Fibroblast of mammary gland (primary cell): Measurements from ENCODE around the gene TMEM266.

Experiments used
- DNase-seq: peaks from one replicate; pipeline ENCODE4 v3.0.0-alpha.2; 2010; ENCODE audit warnings: low read depth
- H3K4me3 ChIP-seq: 2 replicates; pipeline ENCODE4 v1.5.1; 2011; ENCODE audit warnings: low read depth, mild to moderate bottlenecking, low read length, moderate library complexity; ENCODE audit not compliant: control insufficient read depth
- TF ChIP-seq, protein P1 (sequence below): conservative IDR thresholded peaks from 2 replicates; pipeline ENCODE4 v1.5.1; 2011; ENCODE audit warnings: low read depth, low read length, inconsistent platforms; ENCODE audit not compliant: control insufficient read depth, insufficient read depth

TMEM266 gene

DNA sequence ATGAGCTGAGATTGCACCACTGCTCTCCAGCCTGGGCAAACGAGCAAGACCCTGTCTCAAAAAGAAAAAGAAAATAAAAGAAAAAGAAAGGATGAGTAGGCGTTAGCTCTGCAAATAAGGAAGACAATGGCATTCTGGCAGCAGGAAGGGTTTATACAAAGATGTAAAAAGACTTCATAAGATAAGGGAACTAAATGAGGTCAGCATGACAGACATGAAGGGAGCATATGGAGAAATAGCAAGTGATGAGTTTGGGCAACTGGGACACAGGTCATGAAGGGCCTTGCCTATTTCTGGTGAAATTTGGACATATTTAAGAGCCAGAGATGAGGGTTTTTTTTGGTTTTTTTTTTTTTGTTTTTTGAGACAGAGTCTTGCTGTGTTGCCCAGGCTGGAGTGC lies 24.5 kb downstream of the TMEM266 start:
- DNase-seq, result no peak
- no peak overlapping the region for H3K4me3 ChIP-seq
- TF ChIP-seq, protein P1, sequence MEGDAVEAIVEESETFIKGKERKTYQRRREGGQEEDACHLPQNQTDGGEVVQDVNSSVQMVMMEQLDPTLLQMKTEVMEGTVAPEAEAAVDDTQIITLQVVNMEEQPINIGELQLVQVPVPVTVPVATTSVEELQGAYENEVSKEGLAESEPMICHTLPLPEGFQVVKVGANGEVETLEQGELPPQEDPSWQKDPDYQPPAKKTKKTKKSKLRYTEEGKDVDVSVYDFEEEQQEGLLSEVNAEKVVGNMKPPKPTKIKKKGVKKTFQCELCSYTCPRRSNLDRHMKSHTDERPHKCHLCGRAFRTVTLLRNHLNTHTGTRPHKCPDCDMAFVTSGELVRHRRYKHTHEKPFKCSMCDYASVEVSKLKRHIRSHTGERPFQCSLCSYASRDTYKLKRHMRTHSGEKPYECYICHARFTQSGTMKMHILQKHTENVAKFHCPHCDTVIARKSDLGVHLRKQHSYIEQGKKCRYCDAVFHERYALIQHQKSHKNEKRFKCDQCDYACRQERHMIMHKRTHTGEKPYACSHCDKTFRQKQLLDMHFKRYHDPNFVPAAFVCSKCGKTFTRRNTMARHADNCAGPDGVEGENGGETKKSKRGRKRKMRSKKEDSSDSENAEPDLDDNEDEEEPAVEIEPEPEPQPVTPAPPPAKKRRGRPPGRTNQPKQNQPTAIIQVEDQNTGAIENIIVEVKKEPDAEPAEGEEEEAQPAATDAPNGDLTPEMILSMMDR, result no peak

DNA sequence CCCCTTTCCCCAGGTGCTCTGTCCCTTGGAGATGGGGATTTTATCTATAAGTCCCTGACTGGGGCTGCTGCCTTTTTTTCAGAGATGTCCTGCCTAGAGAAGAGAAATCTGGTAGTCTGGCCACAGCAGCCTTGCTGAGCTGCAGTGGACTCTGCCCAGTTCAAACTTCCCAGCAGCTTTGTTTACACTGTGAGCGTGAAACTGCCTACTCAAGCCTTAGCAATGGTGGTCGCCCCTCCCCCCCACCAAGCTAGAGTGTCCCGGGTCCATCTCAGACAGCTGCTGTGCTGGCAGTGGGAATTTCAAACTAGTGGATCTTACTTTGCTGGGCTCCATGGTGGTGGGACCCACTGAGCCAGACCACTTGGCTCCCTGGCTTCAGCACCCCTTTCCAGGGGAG lies 38.9 kb downstream of the TMEM266 start:
- no peak overlapping the region for H3K4me3 ChIP-seq

DNA sequence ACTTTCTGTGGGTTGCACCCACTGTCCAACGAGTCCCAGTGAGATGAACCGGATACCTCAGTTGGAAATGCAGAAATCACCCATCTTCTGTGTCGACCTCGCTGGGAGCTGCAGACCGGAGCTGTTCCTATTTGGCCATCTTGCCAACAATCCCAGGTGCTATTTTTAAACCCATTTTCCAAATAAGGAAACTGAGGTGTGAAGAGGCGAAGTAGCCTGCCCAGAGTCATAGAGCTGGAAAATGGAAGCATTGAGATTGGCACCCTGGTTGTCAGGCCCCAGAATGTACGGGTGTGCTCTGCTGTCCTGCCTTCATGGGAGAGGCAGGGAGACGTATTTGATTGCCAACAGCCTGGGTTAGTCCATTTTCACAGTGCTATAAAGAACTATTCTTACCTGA lies 39.6 kb downstream of the TMEM266 start:
- TF ChIP-seq, protein P1, result no peak
- no peak for DNase-seq
- no peak overlapping the region for H3K4me3 ChIP-seq

More for the DNA sequence above, 38.9 kb downstream of the TMEM266 start:
- TF ChIP-seq, protein P1, result no peak
- DNase-seq, result no peak

DNA sequence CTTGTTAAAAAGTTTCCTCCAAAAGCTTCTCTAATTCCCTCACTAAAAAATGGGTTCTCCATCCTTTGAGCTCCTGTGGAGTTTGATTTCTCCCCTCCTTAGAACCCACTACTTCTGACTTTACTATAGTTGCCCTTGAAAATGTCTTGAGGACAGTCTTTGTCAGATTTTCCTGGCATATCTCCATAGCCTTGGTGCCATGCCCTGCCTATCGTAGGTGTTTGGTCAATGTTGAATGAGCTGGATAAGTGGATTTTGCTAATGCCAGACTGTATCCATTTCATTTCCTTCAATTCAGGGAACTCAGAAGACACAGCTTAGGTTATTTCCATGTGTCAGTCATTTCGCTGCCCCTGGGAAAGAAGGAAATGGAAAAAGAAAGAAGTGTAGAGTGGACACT lies 40.6 kb downstream of the TMEM266 start:
- DNase-seq, result no peak
- TF ChIP-seq, protein P1, result no peak
- no peak overlapping the region for H3K4me3 ChIP-seq

DNA sequence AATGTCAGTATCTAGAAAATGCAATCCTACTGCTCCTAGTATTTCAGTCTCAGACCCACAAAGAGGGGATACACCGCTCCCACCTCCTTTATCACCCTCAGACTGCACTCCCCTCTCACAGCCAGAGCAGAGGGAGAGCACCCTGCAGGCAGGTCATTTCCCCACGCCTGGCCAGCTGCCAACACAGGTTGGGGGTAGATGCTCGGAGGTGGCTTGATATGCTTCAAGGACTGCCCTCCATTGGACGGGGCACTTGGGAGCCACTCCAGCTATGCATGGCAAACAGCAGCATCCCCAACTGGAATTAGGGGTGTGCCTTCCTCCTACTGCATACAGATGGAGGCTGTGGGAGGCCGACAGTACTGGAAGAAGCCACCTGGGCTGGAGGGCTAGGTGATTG lies 41.9 kb downstream of the TMEM266 start:
- H3K4me3 ChIP-seq, result no peak overlapping the region
- TF ChIP-seq, protein P1, result no peak
- DNase-seq, result no peak

DNA sequence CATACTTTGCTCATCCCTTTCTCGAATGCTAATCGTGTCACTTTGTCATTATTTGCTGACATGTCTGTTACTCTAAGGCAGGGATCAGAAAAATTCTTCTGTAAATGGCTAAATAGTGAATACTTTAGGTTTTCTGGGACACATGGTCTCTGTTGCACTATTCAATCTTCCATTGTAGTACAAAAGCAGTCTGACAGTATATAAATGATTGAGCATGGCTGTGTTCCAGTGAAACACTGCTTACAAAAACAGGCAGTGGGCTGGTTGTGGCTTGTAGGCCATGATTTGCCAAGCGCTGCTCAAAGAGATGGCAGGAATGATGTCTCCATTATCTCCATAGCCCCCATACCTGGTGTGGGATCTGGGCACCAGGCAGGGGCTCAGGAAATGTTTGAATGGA lies 45.6 kb downstream of the TMEM266 start:
- DNase-seq, result no peak
- TF ChIP-seq, protein P1, result no peak
- H3K4me3 ChIP-seq, result no peak overlapping the region

DNA sequence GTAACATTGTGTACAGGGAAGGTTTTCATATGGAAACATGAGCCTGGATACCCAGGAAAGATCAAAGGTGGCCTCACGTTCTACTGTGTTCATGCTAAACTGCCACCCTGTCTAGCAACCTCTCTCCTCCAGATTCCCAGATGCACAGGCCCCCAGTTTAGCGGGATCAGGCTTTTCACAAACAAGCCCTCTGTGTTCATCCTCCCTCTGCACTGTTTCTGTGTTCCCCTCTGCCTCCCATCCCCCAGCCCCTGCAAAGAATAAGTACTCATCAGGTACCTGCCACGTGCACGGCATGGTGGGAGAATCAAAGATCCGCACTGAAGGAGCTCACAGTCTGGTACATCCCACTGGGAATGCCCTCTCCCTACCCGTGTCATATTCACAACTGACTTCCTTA lies 46.1 kb downstream of the TMEM266 start:
- no peak overlapping the region for H3K4me3 ChIP-seq
- TF ChIP-seq, protein P1, result no peak
- DNase-seq, result no peak
